ENCODE results near the gene PTGS1. TPM values are rescaled to one million over a fixed set of nuclear protein-coding genes. Genes with fewer than 3 reads are reported as not detected.

PTGS1 gene
- total RNA-seq, 1 donor from 2014 or later: 2.5 TPM

- H3K4me3 Mint-ChIP-seq (ENCODE audit: unreplicated experiment): no peak overlapping the region
- DNase-seq (ENCODE audit: extremely low spot score, unreplicated experiment): no peak
- TF ChIP-seq CTCF (IDR thresholded peaks at IDR 0.05): no peak
- peaks cover 15% of the 10 kb centered on the region for H3K9me3 Mint-ChIP-seq (ENCODE audit: unreplicated experiment)
- peaks cover 47% of the 10 kb centered on the region for H3K27me3 Mint-ChIP-seq (ENCODE audit: unreplicated experiment)
- peaks cover 3% of the 10 kb centered on the region for H3K36me3 Mint-ChIP-seq (ENCODE audit: unreplicated experiment)
- no peak overlapping the region for H3K27ac Mint-ChIP-seq (ENCODE audit: unreplicated experiment)
- no peaks in the 10 kb centered on the region for H3K4me1 Mint-ChIP-seq (ENCODE audit: unreplicated experiment)
Observed at GRCh38 chr9:122420315-122420714, 49.5 kb downstream of the PTGS1 start.

- no peak overlapping the region for H3K27ac Mint-ChIP-seq (ENCODE audit: unreplicated experiment)
- no peak for TF ChIP-seq CTCF (IDR thresholded peaks at IDR 0.05)
- H3K4me1 Mint-ChIP-seq (ENCODE audit: unreplicated experiment): no peaks in the 10 kb centered on the region
- no peak overlapping the region for H3K4me3 Mint-ChIP-seq (ENCODE audit: unreplicated experiment)
- no peak for DNase-seq (ENCODE audit: extremely low spot score, unreplicated experiment)
- H3K9me3 Mint-ChIP-seq (ENCODE audit: unreplicated experiment): peaks cover 3% of the 10 kb centered on the region
- H3K27me3 Mint-ChIP-seq (ENCODE audit: unreplicated experiment): peaks cover 45% of the 10 kb centered on the region
- no peaks in the 10 kb centered on the region for H3K36me3 Mint-ChIP-seq (ENCODE audit: unreplicated experiment)
Observed at GRCh38 chr9:122425087-122425486, 54.3 kb downstream of the PTGS1 start.

GRCh38 chr9:122426723-122427122 is 55.9 kb downstream of the PTGS1 start:
- Mint-ChIP-seq H3K27ac (ENCODE audit: unreplicated experiment) (no peak overlapping the region), H3K9me3 (ENCODE audit: unreplicated experiment) (peaks cover 1% of the 10 kb centered on the region), H3K4me1 (ENCODE audit: unreplicated experiment) (no peaks in the 10 kb centered on the region), H3K4me3 (ENCODE audit: unreplicated experiment) (no peak overlapping the region), H3K36me3 (ENCODE audit: unreplicated experiment) (no peaks in the 10 kb centered on the region), H3K27me3 (ENCODE audit: unreplicated experiment) (peaks cover 49% of the 10 kb centered on the region)
- DNase-seq (ENCODE audit: extremely low spot score, unreplicated experiment): no peak
- no peak for TF ChIP-seq CTCF (IDR thresholded peaks at IDR 0.05)

GRCh38 chr9:122442568-122442967 is 71.7 kb downstream of the PTGS1 start:
- no peak for TF ChIP-seq CTCF (IDR thresholded peaks at IDR 0.05)
- no peak for DNase-seq (ENCODE audit: extremely low spot score, unreplicated experiment)
- Mint-ChIP-seq H3K36me3 (ENCODE audit: unreplicated experiment) (peaks cover under 1% of the 10 kb centered on the region), H3K4me1 (ENCODE audit: unreplicated experiment) (peaks cover 27% of the 10 kb centered on the region), H3K27ac (ENCODE audit: unreplicated experiment) (no peak overlapping the region), H3K27me3 (ENCODE audit: unreplicated experiment) (peaks cover 26% of the 10 kb centered on the region), H3K9me3 (ENCODE audit: unreplicated experiment) (peaks cover 4% of the 10 kb centered on the region), H3K4me3 (ENCODE audit: unreplicated experiment) (no peak overlapping the region)

- TF ChIP-seq CTCF (IDR thresholded peaks at IDR 0.05): no peak
- H3K27me3 Mint-ChIP-seq (ENCODE audit: unreplicated experiment): peaks cover 24% of the 10 kb centered on the region
- H3K27ac Mint-ChIP-seq (ENCODE audit: unreplicated experiment): peak overlapping the region; percentile 63
- H3K36me3 Mint-ChIP-seq (ENCODE audit: unreplicated experiment): peaks cover 1% of the 10 kb centered on the region
- no peak overlapping the region for H3K4me3 Mint-ChIP-seq (ENCODE audit: unreplicated experiment)
- H3K9me3 Mint-ChIP-seq (ENCODE audit: unreplicated experiment): peaks cover 9% of the 10 kb centered on the region
- peaks cover 27% of the 10 kb centered on the region for H3K4me1 Mint-ChIP-seq (ENCODE audit: unreplicated experiment)
- no peak for DNase-seq (ENCODE audit: extremely low spot score, unreplicated experiment)
Observed at GRCh38 chr9:122444041-122444733, 73.4 kb downstream of the PTGS1 start.

Other genes with a start within 250 kb of the PTGS1 start
- 48.5 and 50.9 TPM in 2 replicates for gene NDUFA8, start 211.2 kb upstream of the PTGS1 start, total RNA-seq
- gene MORN5, start 211.1 kb upstream of the PTGS1 start, total RNA-seq: not detected in 2 replicates
- not detected in 2 replicates for gene LHX6, start 142.1 kb upstream of the PTGS1 start, total RNA-seq
- 23.2 and 24.2 TPM in 2 replicates for gene RBM18, start 106.2 kb upstream of the PTGS1 start, total RNA-seq
- 26.0 and 26.6 TPM in 2 replicates for gene MRRF, start 106.1 kb upstream of the PTGS1 start, total RNA-seq
- not detected in 2 replicates for gene OR1J1, start 106.9 kb downstream of the PTGS1 start, total RNA-seq
- gene OR1J2, start 139.8 kb downstream of the PTGS1 start, total RNA-seq: not detected in 2 replicates
- gene OR1J4, start 148.1 kb downstream of the PTGS1 start, total RNA-seq: not detected in 2 replicates
- gene OR1N1, start 156.3 kb downstream of the PTGS1 start, total RNA-seq: not detected in 2 replicates
- not detected in 2 replicates for gene OR1N2, start 182.1 kb downstream of the PTGS1 start, total RNA-seq
- not detected in 2 replicates for gene OR1L8, start 212.4 kb downstream of the PTGS1 start, total RNA-seq
- gene OR1Q1, start 243.7 kb downstream of the PTGS1 start, total RNA-seq: not detected in 2 replicates